ENCODE results near the gene SOX15. TPM values are rescaled to one million over a fixed set of nuclear protein-coding genes. Genes with fewer than 3 reads are reported as not detected.

SOX15 gene
- total RNA-seq, 1 donor from 2014 or later: 18.7 TPM

DNA sequence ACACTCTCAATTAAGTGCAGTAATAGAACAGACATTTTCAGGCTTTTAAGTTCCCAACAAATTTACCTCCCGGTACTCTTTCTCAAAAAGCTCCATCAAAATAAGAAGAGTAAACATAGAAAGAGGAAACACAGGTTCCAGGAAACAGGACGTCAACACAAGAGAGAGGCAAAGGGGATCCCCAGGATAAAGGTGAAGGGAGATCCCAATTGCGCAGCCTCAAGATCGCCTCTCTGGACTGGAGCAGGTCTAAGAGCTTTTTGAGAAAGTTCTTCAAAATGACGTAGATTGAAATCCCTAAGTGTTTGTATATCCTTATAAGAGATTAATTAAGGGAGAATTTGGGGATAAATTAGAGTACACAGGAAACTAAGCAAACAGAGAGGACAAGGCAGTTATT is 28.7 kb upstream of the SOX15 start:
- no peak for TF ChIP-seq CTCF (conservative IDR thresholded peaks at IDR 0.05; ENCODE audit: low read depth, low read length)
- no peak for DNase-seq (ENCODE audit: low read depth)
- H3K4me3 ChIP-seq (ENCODE audit: low read depth, low read length): no peak overlapping the region

GRCh38 chr17:7615265-7615747 is 25.4 kb upstream of the SOX15 start:
- TF ChIP-seq CTCF (conservative IDR thresholded peaks at IDR 0.05; ENCODE audit: low read depth, low read length): no peak
- H3K4me3 ChIP-seq (ENCODE audit: low read depth, low read length): peak overlapping the region; percentile 54
- DNase-seq (ENCODE audit: low read depth): no peak

- peak within 1 kb of the TSS; percentile 92 for H3K4me3 ChIP-seq (ENCODE audit: low read depth, low read length)
- DNase-seq (ENCODE audit: low read depth): peak; percentile 93
- peak; percentile 59 for TF ChIP-seq CTCF (conservative IDR thresholded peaks at IDR 0.05; ENCODE audit: low read depth, low read length)
Observed at GRCh38 chr17:7614425-7615264, 24.8 kb upstream of the SOX15 start, which contains the start of gene FXR2. FXR2 (minus strand) TSS chr17:7614897; CDS start chr17:7614532, 365 bp downstream.

- no peak for DNase-seq (ENCODE audit: low read depth)
- TF ChIP-seq CTCF (conservative IDR thresholded peaks at IDR 0.05; ENCODE audit: low read depth, low read length): peak; percentile 22
- H3K4me3 ChIP-seq (ENCODE audit: low read depth, low read length): peak overlapping the region; percentile 92
Observed at GRCh38 chr17:7613769-7614424, 24.0 kb upstream of the SOX15 start.

- DNase-seq (ENCODE audit: low read depth): no peak
- TF ChIP-seq CTCF (conservative IDR thresholded peaks at IDR 0.05; ENCODE audit: low read depth, low read length): no peak
- no peak overlapping the region for H3K4me3 ChIP-seq (ENCODE audit: low read depth, low read length)
Observed at GRCh38 chr17:7612294-7612640, 22.4 kb upstream of the SOX15 start.

DNA sequence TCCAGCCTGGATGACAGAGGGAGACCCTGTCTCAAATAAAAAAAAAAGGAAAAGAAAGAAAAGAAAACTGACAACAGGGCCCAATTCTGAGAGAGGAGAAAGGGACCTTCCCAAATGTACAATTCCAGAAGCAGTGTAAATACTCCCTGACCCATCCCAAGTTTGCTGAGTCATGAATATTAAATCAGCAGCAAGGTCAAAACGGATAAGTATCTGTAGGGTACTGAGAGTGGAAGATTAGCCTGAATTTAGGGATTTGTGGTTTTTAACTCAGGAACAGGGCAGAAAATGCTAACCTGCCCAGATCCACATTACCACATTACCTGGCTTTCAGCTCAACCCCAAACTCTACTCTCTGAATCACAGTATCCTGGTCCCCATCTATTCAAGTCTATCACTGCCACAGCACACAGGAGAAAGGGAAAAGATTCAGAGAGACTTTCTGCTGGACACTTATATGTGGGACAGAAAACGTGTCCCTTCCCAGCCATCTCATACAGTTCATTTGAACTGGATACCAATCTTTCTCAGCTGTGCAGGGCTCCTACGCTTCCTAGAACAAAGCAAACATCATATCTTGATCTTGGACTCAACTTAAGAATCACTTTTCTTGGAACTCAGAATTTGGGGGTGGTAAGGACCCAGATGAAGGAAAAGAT is 21.9 kb upstream of the SOX15 start:
- no peak overlapping the region for H3K4me3 ChIP-seq (ENCODE audit: low read depth, low read length)
- no peak for TF ChIP-seq CTCF (conservative IDR thresholded peaks at IDR 0.05; ENCODE audit: low read depth, low read length)
- no peak for DNase-seq (ENCODE audit: low read depth)

Data from epithelial cell of proximal tubule (primary cell).